HAP-1 (cell line): ENCODE data around the gene BMP5.

Experiments used
- DNase-seq, 2 experiments: peaks; one replicate each; pipeline ENCODE4 v3.0.0-alpha.2; 2016 to 2020; ENCODE audit warnings: low spot score in 2 of 2
- H3K27me3 ChIP-seq: fragments of 250-450 bp; sonication (Bioruptor Pico); 2 replicates; pipeline ENCODE4 v1.5.1; 2020; ENCODE audit warnings: low read depth, mild to moderate bottlenecking, moderate library complexity
- H3K36me3 ChIP-seq: fragments of 250-450 bp; sonication (Bioruptor Pico); replicated peaks from 2 replicates; pipeline ENCODE4 v1.5.1; 2020; ENCODE audit warnings: mild to moderate bottlenecking
- H3K4me1 ChIP-seq: fragments of 250-450 bp; sonication (Bioruptor Pico); 2 replicates; pipeline ENCODE4 v1.5.1; 2020; ENCODE audit warnings: mild to moderate bottlenecking
- H3K4me3 ChIP-seq: fragments of 250-450 bp; sonication (Bioruptor Pico); 2 replicates; pipeline ENCODE4 v1.5.1; 2020; ENCODE audit warnings: mild to moderate bottlenecking, moderate library complexity
- H3K9me3 ChIP-seq: fragments of 250-450 bp; sonication (Bioruptor Pico); 2 replicates; pipeline ENCODE4 v1.5.1; 2020; ENCODE audit warnings: mild to moderate bottlenecking, moderate library complexity
- in situ Hi-C: fragments of 300-500 bp; cut with MboI; formaldehyde crosslinking; loops from 3 replicates; pipeline ENCODE4 v1.14.3; 2020; ENCODE audit warnings: low sequenced_read_pairs, inconsistent platforms, mixed read lengths

The BMP5 gene

DNA sequence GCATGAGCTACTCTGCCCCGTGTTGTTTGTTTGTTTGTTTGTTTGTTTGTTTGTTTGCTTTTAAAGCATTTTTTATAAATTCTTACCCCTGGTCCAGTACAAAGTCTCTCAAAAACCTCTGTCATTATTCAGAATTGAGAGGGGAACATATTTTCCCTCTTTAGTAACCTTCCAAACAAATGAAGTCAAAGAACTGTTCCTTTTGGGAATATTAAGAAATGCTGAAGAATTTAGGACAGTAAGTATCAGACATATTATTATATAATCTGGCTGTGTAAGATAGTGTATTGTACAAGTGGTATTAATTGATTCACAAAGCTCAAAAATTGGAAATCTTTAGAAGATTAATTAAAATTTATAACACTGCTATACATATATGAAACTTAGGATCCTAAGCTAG, 54.7 kb downstream of the BMP5 start:
- peaks cover 7% of the 10 kb centered on the region; the same call in 1 of the 2 replicates for H3K27me3 ChIP-seq
- no peaks in the 10 kb centered on the region for H3K36me3 ChIP-seq
- in situ Hi-C loops: no loop called here
- DNase-seq: no peak
- no peak overlapping the region for H3K4me3 ChIP-seq
- H3K9me3 ChIP-seq: no peaks in the 10 kb centered on the region
- H3K4me1 ChIP-seq: no peaks in the 10 kb centered on the region; the same call in 1 of the 2 replicates

DNA sequence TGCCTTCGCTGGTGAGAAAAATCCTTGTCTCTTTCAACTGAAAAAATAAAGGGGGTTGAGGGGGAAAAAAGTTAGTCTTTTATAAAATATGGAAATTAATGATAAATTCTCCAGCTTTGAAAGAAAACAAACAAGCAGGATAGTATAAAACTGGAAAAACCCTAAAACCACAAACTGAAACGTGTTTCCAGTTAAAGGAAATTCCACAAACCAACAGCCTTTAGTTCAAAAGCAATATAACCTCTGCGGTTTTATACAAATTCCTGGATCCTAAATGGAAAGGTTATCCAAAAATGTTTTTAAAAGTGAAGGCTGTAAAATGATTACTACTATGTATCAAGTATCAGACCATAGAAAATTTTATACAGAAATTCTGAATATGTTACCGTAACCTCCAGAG, 55.6 kb downstream of the BMP5 start:
- Histone ChIP-seq H3K4me3 (no peak overlapping the region), H3K9me3 (no peaks in the 10 kb centered on the region), H3K4me1 (no peaks in the 10 kb centered on the region), H3K36me3 (no peaks in the 10 kb centered on the region), H3K27me3 (peaks cover 7% of the 10 kb centered on the region; the same call in 1 of the 2 replicates)
- DNase-seq: no peak
- in situ Hi-C loops: no loop called here

GRCh38 chr6:55818482-55818881, 56.9 kb downstream of the BMP5 start:
- no peak for DNase-seq
- no peaks in the 10 kb centered on the region for H3K4me1 ChIP-seq
- peaks cover 7% of the 10 kb centered on the region; the same call in 1 of the 2 replicates for H3K27me3 ChIP-seq
- H3K4me3 ChIP-seq: no peak overlapping the region
- no peaks in the 10 kb centered on the region for H3K9me3 ChIP-seq
- no peaks in the 10 kb centered on the region for H3K36me3 ChIP-seq
- in situ Hi-C loops: no loop called here

GRCh38 chr6:55812509-55812908, 62.9 kb downstream of the BMP5 start:
- no peaks in the 10 kb centered on the region for H3K36me3 ChIP-seq
- H3K4me1 ChIP-seq: no peaks in the 10 kb centered on the region
- no peaks in the 10 kb centered on the region for H3K27me3 ChIP-seq
- in situ Hi-C loops: no loop called here
- no peaks in the 10 kb centered on the region for H3K9me3 ChIP-seq
- H3K4me3 ChIP-seq: no peak overlapping the region
- DNase-seq: no peak

- in situ Hi-C loops: no loop called here
- no peaks in the 10 kb centered on the region for H3K9me3 ChIP-seq
- no peaks in the 10 kb centered on the region for H3K4me1 ChIP-seq
- no peaks in the 10 kb centered on the region for H3K36me3 ChIP-seq
- no peaks in the 10 kb centered on the region for H3K27me3 ChIP-seq
- DNase-seq: no peak
- no peak overlapping the region for H3K4me3 ChIP-seq
Observed at GRCh38 chr6:55811074-55811473, 64.3 kb downstream of the BMP5 start.

DNA sequence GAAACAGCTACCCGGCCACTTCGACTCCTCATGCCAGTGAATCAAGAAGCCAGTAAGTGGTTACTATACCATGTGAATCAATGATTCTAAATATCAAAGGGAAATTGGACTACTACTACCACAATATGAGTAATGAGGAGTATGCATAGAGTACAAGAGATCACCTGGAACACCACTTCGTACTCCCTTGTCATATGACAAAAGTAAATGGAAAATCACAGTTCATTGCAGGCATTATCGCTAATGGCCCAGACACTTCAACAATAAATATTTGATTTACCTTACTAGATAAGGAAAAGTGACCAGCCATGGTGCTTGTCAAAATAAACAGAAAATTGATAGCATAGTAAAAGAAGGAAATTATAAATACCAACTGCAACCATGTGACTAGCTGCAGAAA, 73.1 kb downstream of the BMP5 start:
- no peaks in the 10 kb centered on the region for H3K36me3 ChIP-seq
- no peaks in the 10 kb centered on the region for H3K4me1 ChIP-seq
- no peaks in the 10 kb centered on the region for H3K9me3 ChIP-seq
- no peak for DNase-seq
- in situ Hi-C loops: no loop called here
- H3K4me3 ChIP-seq: no peak overlapping the region
- H3K27me3 ChIP-seq: no peaks in the 10 kb centered on the region

GRCh38 chr6:55798571-55798970, 76.8 kb downstream of the BMP5 start:
- Histone ChIP-seq H3K4me1 (no peaks in the 10 kb centered on the region), H3K27me3 (no peaks in the 10 kb centered on the region), H3K36me3 (no peaks in the 10 kb centered on the region), H3K4me3 (no peak overlapping the region), H3K9me3 (no peaks in the 10 kb centered on the region)
- in situ Hi-C loops: no loop called here
- DNase-seq: no peak

DNA sequence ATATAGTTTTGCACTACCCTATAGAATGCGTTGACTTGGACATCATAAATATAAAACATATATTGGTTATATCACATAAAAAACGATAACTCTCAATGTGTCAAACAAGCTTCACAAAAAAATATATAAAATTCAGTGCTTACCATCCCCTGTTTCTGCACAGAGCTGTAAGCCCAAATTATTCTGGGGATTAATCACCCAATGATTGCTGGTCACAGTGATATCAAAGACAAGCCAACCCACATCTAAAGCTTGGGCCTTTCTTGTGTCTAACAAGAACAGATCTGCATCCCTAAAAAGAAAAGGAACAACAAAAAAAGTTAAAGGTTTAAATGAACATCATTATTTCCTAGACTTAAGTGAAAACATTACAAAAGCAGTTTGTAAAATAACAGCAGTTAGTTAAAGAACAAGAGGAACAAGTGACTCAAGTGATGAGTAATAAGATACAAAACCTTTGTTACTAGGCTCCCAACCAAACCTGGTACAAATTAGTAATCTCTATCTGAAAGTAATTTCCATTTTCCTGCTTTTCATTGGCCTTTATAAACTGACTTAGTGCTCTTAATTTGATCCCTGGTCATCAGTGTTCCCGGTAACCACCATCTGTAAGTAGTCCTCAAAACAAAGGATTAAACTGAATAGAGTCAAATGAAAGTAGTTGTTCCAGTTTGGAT, 81.1 kb downstream of the BMP5 start:
- in situ Hi-C loops: no loop called here
- H3K4me3 ChIP-seq: no peak overlapping the region
- DNase-seq: no peak

GRCh38 chr6:55785273-55785672, 90.1 kb downstream of the BMP5 start:
- Histone ChIP-seq H3K36me3 (no peaks in the 10 kb centered on the region), H3K27me3 (no peaks in the 10 kb centered on the region), H3K9me3 (no peaks in the 10 kb centered on the region), H3K4me1 (no peaks in the 10 kb centered on the region), H3K4me3 (no peak overlapping the region)
- no peak for DNase-seq
- in situ Hi-C loops: no loop called here

More for the DNA sequence above, 81.1 kb downstream of the BMP5 start:
- no peaks in the 10 kb centered on the region for H3K36me3 ChIP-seq
- H3K9me3 ChIP-seq: no peaks in the 10 kb centered on the region
- no peaks in the 10 kb centered on the region for H3K27me3 ChIP-seq
- no peaks in the 10 kb centered on the region for H3K4me1 ChIP-seq

- H3K36me3 ChIP-seq: no peaks in the 10 kb centered on the region
- H3K4me1 ChIP-seq: no peaks in the 10 kb centered on the region
- in situ Hi-C loops: no loop called here
- no peak overlapping the region for H3K4me3 ChIP-seq
- H3K9me3 ChIP-seq: no peaks in the 10 kb centered on the region
- no peaks in the 10 kb centered on the region for H3K27me3 ChIP-seq
- no peak for DNase-seq
Observed at GRCh38 chr6:55782275-55782674, 93.1 kb downstream of the BMP5 start.

DNA sequence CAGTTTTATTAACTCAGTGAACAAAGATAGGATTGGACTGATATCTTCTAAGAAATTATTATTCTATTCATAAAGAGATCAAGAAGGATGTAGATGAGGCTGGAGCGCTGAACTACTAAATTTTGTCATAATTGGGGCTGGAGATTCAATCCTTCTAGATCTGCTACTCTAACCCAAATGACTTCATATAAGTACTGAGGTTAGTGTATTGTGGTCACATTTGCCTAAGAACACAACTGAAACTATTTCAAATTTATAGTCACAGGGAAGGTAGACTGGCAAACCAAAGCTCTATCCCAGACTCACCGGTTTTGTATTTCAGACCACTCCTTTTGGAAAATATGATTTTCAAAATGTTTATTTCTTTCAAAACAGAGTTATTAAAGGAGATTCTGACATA, 96.7 kb downstream of the BMP5 start:
- no peaks in the 10 kb centered on the region for H3K36me3 ChIP-seq
- no peaks in the 10 kb centered on the region for H3K4me1 ChIP-seq
- H3K9me3 ChIP-seq: no peaks in the 10 kb centered on the region
- in situ Hi-C loops: no loop called here
- no peak overlapping the region for H3K4me3 ChIP-seq
- H3K27me3 ChIP-seq: no peaks in the 10 kb centered on the region
- no peak for DNase-seq

DNA sequence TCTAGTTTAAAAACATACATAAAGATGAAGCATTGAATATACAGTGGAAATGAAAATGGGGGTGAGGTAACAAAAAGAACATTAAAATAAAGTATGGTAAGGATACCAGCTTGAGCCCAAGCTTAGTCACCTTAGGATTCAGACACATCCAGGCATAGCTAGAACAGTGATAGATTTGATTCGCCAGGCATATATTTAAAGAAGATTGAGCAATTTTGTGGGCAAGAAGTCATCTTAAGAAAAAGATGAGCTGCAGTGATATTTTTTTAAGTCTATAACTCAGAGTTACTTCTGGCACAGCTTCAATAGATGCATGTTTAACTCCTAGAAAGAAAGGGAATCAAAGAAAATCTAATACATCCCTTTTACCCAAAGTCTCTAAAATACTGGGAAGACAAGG, 97.9 kb downstream of the BMP5 start:
- H3K4me1 ChIP-seq: no peaks in the 10 kb centered on the region
- no peak overlapping the region for H3K4me3 ChIP-seq
- no peak for DNase-seq
- no peaks in the 10 kb centered on the region for H3K36me3 ChIP-seq
- H3K27me3 ChIP-seq: no peaks in the 10 kb centered on the region
- in situ Hi-C loops: no loop called here
- H3K9me3 ChIP-seq: no peaks in the 10 kb centered on the region

DNA sequence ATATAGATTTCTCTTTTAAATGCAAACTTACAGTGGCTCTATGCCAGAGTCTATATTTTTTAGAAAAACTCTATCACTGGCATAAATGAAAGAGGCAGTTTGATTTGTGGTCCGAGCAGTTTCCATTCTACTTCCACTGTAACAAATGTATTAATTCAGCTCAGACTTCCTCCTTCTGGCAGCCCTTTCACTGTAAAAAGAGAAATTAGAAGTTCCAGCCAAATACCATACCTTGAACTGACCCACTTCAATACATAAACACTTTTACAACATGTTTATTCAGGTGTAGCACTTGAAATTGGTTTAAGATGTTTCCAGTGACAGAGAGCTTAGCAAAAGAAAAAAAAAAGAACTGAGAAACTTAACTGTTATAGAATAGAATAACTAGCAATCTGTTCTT, 99.3 kb downstream of the BMP5 start:
- DNase-seq: no peak
- no peaks in the 10 kb centered on the region for H3K4me1 ChIP-seq
- in situ Hi-C loops: no loop called here
- H3K36me3 ChIP-seq: no peaks in the 10 kb centered on the region
- H3K4me3 ChIP-seq: no peak overlapping the region
- H3K9me3 ChIP-seq: no peaks in the 10 kb centered on the region
- H3K27me3 ChIP-seq: no peaks in the 10 kb centered on the region

- H3K36me3 ChIP-seq: no peaks in the 10 kb centered on the region
- no peaks in the 10 kb centered on the region for H3K9me3 ChIP-seq
- H3K4me1 ChIP-seq: no peaks in the 10 kb centered on the region
- in situ Hi-C loops: no loop called here
- no peaks in the 10 kb centered on the region for H3K27me3 ChIP-seq
- no peak for DNase-seq
- H3K4me3 ChIP-seq: no peak overlapping the region
Observed at GRCh38 chr6:55775029-55775318, 100.4 kb downstream of the BMP5 start.
